Neuronal stem cell (in vitro differentiated cells): ENCODE measurements around the gene MUC4. TPM values are rescaled to one million over a fixed set of nuclear protein-coding genes. Genes with fewer than 3 reads are reported as not detected.

Experiments used
- DNase-seq: peaks from one replicate; pipeline ENCODE4 v3.0.0-alpha.2; 2013; ENCODE audit warnings: low spot score
- H2AFZ ChIP-seq: one replicate; pipeline ENCODE4 v1.6.1; 2013; ENCODE audit warnings: mild to moderate bottlenecking, low read length, inconsistent platforms
- H2AK5ac ChIP-seq: 2 replicates; pipeline ENCODE4 v1.6.1; 2013; ENCODE audit warnings: low read depth, mild to moderate bottlenecking, inconsistent platforms, low read length, moderate library complexity, mixed read lengths
- H2BK120ac ChIP-seq: 2 replicates; pipeline ENCODE4 v1.6.1; 2013; ENCODE audit warnings: low read depth, mild to moderate bottlenecking, inconsistent platforms, low read length, moderate library complexity, mixed read lengths
- H2BK12ac ChIP-seq: one replicate; pipeline ENCODE4 v1.6.1; 2013; ENCODE audit warnings: low read length, inconsistent platforms
- H2BK15ac ChIP-seq: 2 replicates; pipeline ENCODE4 v1.6.1; 2013; ENCODE audit warnings: mild to moderate bottlenecking, low read length, inconsistent platforms, mixed read lengths
- H2BK5ac ChIP-seq: one replicate; pipeline ENCODE4 v1.6.1; 2013; ENCODE audit warnings: inconsistent platforms, mild to moderate bottlenecking, low read length, moderate library complexity
- H3K14ac ChIP-seq: one replicate; pipeline ENCODE4 v1.6.1; 2013; ENCODE audit warnings: low read length, inconsistent platforms
- H3K18ac ChIP-seq: 2 replicates; pipeline ENCODE4 v1.6.1; 2013; ENCODE audit warnings: low read length, inconsistent platforms
- H3K23ac ChIP-seq: 2 replicates; pipeline ENCODE4 v1.6.1; 2013; ENCODE audit warnings: low read depth, mild to moderate bottlenecking, mixed read lengths, low read length, inconsistent platforms; ENCODE audit not compliant: poor library complexity
- H3K27ac ChIP-seq: replicated peaks from 3 replicates; pipeline ENCODE4 v1.5.1; 2013; ENCODE audit warnings: low read length, inconsistent platforms
- H3K27me3 ChIP-seq, 3 experiments: 2 replicates each; pipeline ENCODE4 v1.6.1; 2013; ENCODE audit warnings: low read length in 3 of 3, mild to moderate bottlenecking in 2 of 3, inconsistent platforms in 1 of 3, low read depth in 1 of 3, mixed read lengths in 1 of 3, moderate library complexity in 1 of 3; ENCODE audit not compliant: control insufficient read depth in 3 of 3, insufficient read depth in 3 of 3
- H3K36me3 ChIP-seq, 2 donors: replicated peaks in 1 of 2; 2 replicates each; pipeline ENCODE4 v1.6.1; 2013; ENCODE audit warnings: low read length in 2 of 2; ENCODE audit not compliant: control insufficient read depth in 2 of 2, insufficient read depth in 2 of 2
- H3K4ac ChIP-seq: 2 replicates; pipeline ENCODE4 v1.6.1; 2013; ENCODE audit warnings: inconsistent platforms, mild to moderate bottlenecking, low read length, moderate library complexity
- H3K4me1 ChIP-seq, 2 donors: 1 replicate in 1 of 2; 2 replicates in 1 of 2; pipeline ENCODE4 v1.6.1; 2013; ENCODE audit warnings: low read length in 2 of 2, low read depth in 1 of 2; ENCODE audit not compliant: control insufficient read depth in 2 of 2, insufficient read depth in 1 of 2
- H3K4me2 ChIP-seq: one replicate; pipeline ENCODE4 v1.6.1; 2013; ENCODE audit warnings: mild to moderate bottlenecking, low read length, inconsistent platforms; ENCODE audit not compliant: insufficient read depth, poor library complexity, severe bottlenecking
- H3K4me3 ChIP-seq, 2 donors: 2 replicates each; pipeline ENCODE4 v1.5.1; 2013; ENCODE audit warnings: low read length in 2 of 2, mild to moderate bottlenecking in 2 of 2, inconsistent platforms in 1 of 2, moderate library complexity in 1 of 2
- H3K79me1 ChIP-seq: one replicate; pipeline ENCODE4 v1.6.1; 2013; ENCODE audit warnings: low read depth, mild to moderate bottlenecking, inconsistent platforms, low read length, moderate library complexity
- H3K9ac ChIP-seq: one replicate; pipeline ENCODE4 v1.6.1; 2013; ENCODE audit warnings: mild to moderate bottlenecking, low read depth, low read length, inconsistent platforms; ENCODE audit not compliant: poor library complexity
- H3K9me3 ChIP-seq, 2 donors: replicated peaks in 1 of 2; 2 replicates each; pipeline versions ENCODE3 to v1.6.1; 2013; ENCODE audit warnings: low read length in 2 of 2, mild to moderate bottlenecking in 2 of 2, inconsistent platforms in 1 of 2, low read depth in 1 of 2, mixed read lengths in 1 of 2, moderate library complexity in 1 of 2; ENCODE audit not compliant: control insufficient read depth in 2 of 2, insufficient read depth in 1 of 2
- H4K8ac ChIP-seq: one replicate; pipeline ENCODE4 v1.6.1; 2013; ENCODE audit warnings: low read depth, mild to moderate bottlenecking, inconsistent platforms, low read length, moderate library complexity
- H4K91ac ChIP-seq: one replicate; pipeline ENCODE4 v1.6.1; 2013; ENCODE audit warnings: low read length, low read depth, mild to moderate bottlenecking, inconsistent platforms; ENCODE audit not compliant: poor library complexity
- WGBS, 2 donors: extraction: QIAGEN DNeasy Blood & Tissue Kit; methylation state at CpG; one replicate each; pipeline ENCODE4 v1.1.7; 2013; ENCODE audit warnings: missing lambda C conversion rate in 2 of 2, mixed read lengths in 1 of 2; ENCODE audit not compliant: insufficient read length in 2 of 2, insufficient replicate concordance in 1 of 2; ENCODE audit errors: extremely low coverage in 2 of 2; 5-methylcytosine and 5-hydroxymethylcytosine counted together
- polyA plus RNA-seq, 2 experiments: library from polyadenylated mRNA; stranded (reverse); fragments of 200-250 nt; gene quantifications; one replicate each; pipeline ENCODE4 v1.2.3, GENCODE V29; 2013

Gene MUC4
- 0.03 TPM for polyA plus RNA-seq (2013, experiment 1 of 2)
- polyA plus RNA-seq (2013, experiment 2 of 2), result not detected

GRCh38 chr3:195811756-195812155, at the start of gene MUC4:
MUC4 (minus strand) TSS chr3:195811929; CDS start chr3:195811817, 112 bp downstream.
- WGBS, 2 donors, result no CpG with 5 or more reads among the region's 14 CpGs
- Histone ChIP-seq H3K9ac (peak within 1 kb of the TSS; percentile 24), H3K4me1 (peaks cover 3 to 14% of the 10 kb centered on the region in 2 donors), H3K27me3 (peaks cover 0 to 70% (median 2%) of the 10 kb centered on the region in 3 experiments), H2BK120ac (no peak within 1 kb of the TSS), H3K4ac (no peak within 1 kb of the TSS), H3K79me1 (no peaks in the 10 kb centered on the region), H3K27ac (no peak within 1 kb of the TSS), H4K8ac (no peak within 1 kb of the TSS), H2BK15ac (peak within 1 kb of the TSS; percentile 35), H3K9me3 (no peaks in the 10 kb centered on the region), H3K18ac (peak within 1 kb of the TSS; percentile 15), H3K4me3 (peak within 1 kb of the TSS in 1 of 2 donors; percentile 26), H2BK5ac (no peak within 1 kb of the TSS), H3K4me2 (no peak within 1 kb of the TSS), H3K36me3 (no peaks in the 10 kb centered on the region), H2BK12ac (peak within 1 kb of the TSS; percentile 73), H4K91ac (no peak within 1 kb of the TSS), H2AFZ (no peak within 1 kb of the TSS), H3K14ac (no peak within 1 kb of the TSS), H2AK5ac (peak within 1 kb of the TSS; percentile 66), H3K23ac (peak within 1 kb of the TSS; percentile 8)
- no peak for DNase-seq

- H2BK120ac ChIP-seq, result peak overlapping the region; percentile 29
- H3K14ac ChIP-seq, result no peak overlapping the region
- no peaks in the 10 kb centered on the region for H3K9me3 ChIP-seq
- WGBS, 2 donors, result no CpG with 5 or more reads among the region's 6 CpGs
- no peak for DNase-seq
- no peaks in the 10 kb centered on the region for H3K79me1 ChIP-seq
- H3K4me2 ChIP-seq, result no peak overlapping the region
- H3K4me1 ChIP-seq, result peaks cover 10 to 14% of the 10 kb centered on the region in 2 donors
- H3K4me3 ChIP-seq, result no peak overlapping the region
- no peak overlapping the region for H2BK15ac ChIP-seq
- no peak overlapping the region for H3K27ac ChIP-seq
- peak overlapping the region; percentile 2 for H3K23ac ChIP-seq
- no peak overlapping the region for H3K18ac ChIP-seq
- H3K4ac ChIP-seq, result no peak overlapping the region
- H2AFZ ChIP-seq, result no peak overlapping the region
- no peak overlapping the region for H4K91ac ChIP-seq
- H3K36me3 ChIP-seq, result no peaks in the 10 kb centered on the region
- H2AK5ac ChIP-seq, result no peak overlapping the region
- H2BK12ac ChIP-seq, result no peak overlapping the region
- H4K8ac ChIP-seq, result no peak overlapping the region
- peak overlapping the region; percentile 7 for H3K9ac ChIP-seq
- peaks cover 0 to 4% (median 0%) of the 10 kb centered on the region in 3 experiments for H3K27me3 ChIP-seq
- H2BK5ac ChIP-seq, result no peak overlapping the region
These were observed 48.7 kb upstream of the MUC4 start for GRCh38 chr3:195860456-195860855.

- no peak overlapping the region for H3K4me2 ChIP-seq
- no peak for DNase-seq
- peak overlapping the region; percentile 78 for H2AFZ ChIP-seq
- peak overlapping the region; percentile 7 for H3K9ac ChIP-seq
- peak overlapping the region; percentile 29 for H2BK120ac ChIP-seq
- no peak overlapping the region for H3K27ac ChIP-seq
- H4K8ac ChIP-seq, result peak overlapping the region; percentile 76
- peak overlapping the region; percentile 85 for H2AK5ac ChIP-seq
- no peaks in the 10 kb centered on the region for H3K79me1 ChIP-seq
- H2BK15ac ChIP-seq, result no peak overlapping the region
- peaks cover 0 to 4% (median 0%) of the 10 kb centered on the region in 3 experiments for H3K27me3 ChIP-seq
- no CpG with 5 or more reads among the region's 23 CpGs for WGBS, 2 donors
- no peak overlapping the region for H3K4me3 ChIP-seq
- no peak overlapping the region for H3K4ac ChIP-seq
- H4K91ac ChIP-seq, result no peak overlapping the region
- H3K9me3 ChIP-seq, result no peaks in the 10 kb centered on the region
- H3K36me3 ChIP-seq, result no peaks in the 10 kb centered on the region
- H2BK5ac ChIP-seq, result no peak overlapping the region
- peak overlapping the region; percentile 2 for H3K23ac ChIP-seq
- H3K4me1 ChIP-seq, result peaks cover 10 to 14% of the 10 kb centered on the region in 2 donors
- H3K14ac ChIP-seq, result no peak overlapping the region
- no peak overlapping the region for H2BK12ac ChIP-seq
- H3K18ac ChIP-seq, result peak overlapping the region; percentile 55
These were observed 48.2 kb upstream of the MUC4 start for GRCh38 chr3:195859846-195860411.

- H3K27ac ChIP-seq, result no peak overlapping the region
- no peak overlapping the region for H4K91ac ChIP-seq
- DNase-seq, result peak; percentile 75
- H3K4me3 ChIP-seq, result no peak overlapping the region
- no peak overlapping the region for H3K9ac ChIP-seq
- no peak overlapping the region for H2AK5ac ChIP-seq
- peaks cover 0 to 4% (median 0%) of the 10 kb centered on the region in 3 experiments for H3K27me3 ChIP-seq
- H2BK15ac ChIP-seq, result peak overlapping the region; percentile 54
- H3K4me2 ChIP-seq, result no peak overlapping the region
- peaks cover 10 to 14% of the 10 kb centered on the region in 2 donors for H3K4me1 ChIP-seq
- H3K79me1 ChIP-seq, result no peaks in the 10 kb centered on the region
- H3K9me3 ChIP-seq, result no peaks in the 10 kb centered on the region
- no peak overlapping the region for H3K4ac ChIP-seq
- H2AFZ ChIP-seq, result peak overlapping the region; percentile 78
- no peak overlapping the region for H3K14ac ChIP-seq
- no peak overlapping the region for H3K23ac ChIP-seq
- no peak overlapping the region for H2BK120ac ChIP-seq
- H3K36me3 ChIP-seq, result no peaks in the 10 kb centered on the region
- H2BK5ac ChIP-seq, result no peak overlapping the region
- no CpG with 5 or more reads among the region's 21 CpGs for WGBS, 2 donors
- H3K18ac ChIP-seq, result peak overlapping the region; percentile 80
- peak overlapping the region; percentile 76 for H4K8ac ChIP-seq
- no peak overlapping the region for H2BK12ac ChIP-seq
These were observed 47.5 kb upstream of the MUC4 start for GRCh38 chr3:195859061-195859845.
